IPS-15b (cell line): Measurements from ENCODE around the gene SUMF2.
"Not testable (repeated sequence)": the region's sequence is repeated elsewhere in the genome, so short reads cannot be mapped to it uniquely, and the experiment has no call there.

ENCODE experiments used
- H3K27me3 ChIP-seq: one replicate; pipeline ENCODE4 v1.6.1; 2013; ENCODE audit warnings: low read length; ENCODE audit not compliant: control insufficient read depth, insufficient read depth
- H3K36me3 ChIP-seq: one replicate; pipeline ENCODE4 v1.6.1; 2013; ENCODE audit warnings: low read length; ENCODE audit not compliant: control insufficient read depth, insufficient read depth
- H3K4me1 ChIP-seq: one replicate; pipeline ENCODE4 v1.6.1; 2013; ENCODE audit warnings: mild to moderate bottlenecking, low read length; ENCODE audit not compliant: control insufficient read depth, insufficient read depth
- H3K4me3 ChIP-seq: one replicate; pipeline ENCODE4 v1.5.1; 2013; ENCODE audit warnings: low read depth, low read length
- H3K9ac ChIP-seq: one replicate; pipeline ENCODE4 v1.6.1; 2013; ENCODE audit warnings: low read depth, mild to moderate bottlenecking, low read length
- H3K9me3 ChIP-seq: one replicate; pipeline ENCODE4 v1.6.1; 2013; ENCODE audit warnings: mild to moderate bottlenecking, low read length; ENCODE audit not compliant: control insufficient read depth, insufficient read depth

The SUMF2 gene

GRCh38 chr7:56045758-56046157 lies 18.3 kb upstream of the SUMF2 start:
- not testable (repeated sequence) for H3K4me1 ChIP-seq, H3K9me3 ChIP-seq, H3K27me3 ChIP-seq, H3K9ac ChIP-seq, H3K4me3 ChIP-seq, H3K36me3 ChIP-seq

- Histone ChIP-seq H3K9ac (no peak overlapping the region), H3K36me3 (peaks cover 6% of the 10 kb centered on the region), H3K9me3 (no peaks in the 10 kb centered on the region), H3K4me1 (no peaks in the 10 kb centered on the region), H3K4me3 (no peak overlapping the region), H3K27me3 (no peaks in the 10 kb centered on the region)
Observed at GRCh38 chr7:56046721-56047445, 17.2 kb upstream of the SUMF2 start.

GRCh38 chr7:56047446-56048116 lies 16.5 kb upstream of the SUMF2 start:
- H3K9ac ChIP-seq, H3K9me3 ChIP-seq, H3K27me3 ChIP-seq, H3K4me1 ChIP-seq, H3K4me3 ChIP-seq, H3K36me3 ChIP-seq: not testable (repeated sequence)

GRCh38 chr7:56048245-56048644 lies 15.8 kb upstream of the SUMF2 start:
- Histone ChIP-seq H3K36me3 (peaks cover 5% of the 10 kb centered on the region), H3K4me3 (no peak overlapping the region), H3K4me1 (no peaks in the 10 kb centered on the region), H3K27me3 (no peaks in the 10 kb centered on the region), H3K9ac (no peak overlapping the region), H3K9me3 (no peaks in the 10 kb centered on the region)

- H3K9me3 ChIP-seq, H3K36me3 ChIP-seq, H3K4me1 ChIP-seq, H3K27me3 ChIP-seq, H3K9ac ChIP-seq, H3K4me3 ChIP-seq: not testable (repeated sequence)
Observed at GRCh38 chr7:56048763-56049162, 15.3 kb upstream of the SUMF2 start.

- Histone ChIP-seq H3K9ac (peak overlapping the region; percentile 99), H3K27me3 (no peaks in the 10 kb centered on the region), H3K4me1 (no peaks in the 10 kb centered on the region), H3K36me3 (peaks cover 12% of the 10 kb centered on the region), H3K4me3 (peak overlapping the region; percentile 97), H3K9me3 (no peaks in the 10 kb centered on the region)
Observed at GRCh38 chr7:56051053-56051338, 13.1 kb upstream of the SUMF2 start.

GRCh38 chr7:56051339-56052191 lies 12.5 kb upstream of the SUMF2 start, which contains the start of the genes CCT6A and PSPH:
CCT6A (plus strand) TSS chr7:56051765; CDS start chr7:56051849, 84 bp downstream.
PSPH (minus strand) TSS chr7:56051444; CDS start chr7:56021212, 30,232 bp downstream.
- Histone ChIP-seq H3K4me1 (no peaks in the 10 kb centered on the region), H3K4me3 (peak within 1 kb of the TSS; percentile 97), H3K36me3 (peaks cover 17% of the 10 kb centered on the region)

GRCh38 chr7:56053379-56053778 lies 10.7 kb upstream of the SUMF2 start:
- H3K9me3 ChIP-seq = no peaks in the 10 kb centered on the region
- H3K4me3 ChIP-seq = no peak overlapping the region
- peaks cover 17% of the 10 kb centered on the region for H3K36me3 ChIP-seq
- H3K9ac ChIP-seq = no peak overlapping the region
- H3K4me1 ChIP-seq = no peaks in the 10 kb centered on the region
- H3K27me3 ChIP-seq = no peaks in the 10 kb centered on the region

More at GRCh38 chr7:56051339-56052191, 12.5 kb upstream of the SUMF2 start, which contains the start of the genes CCT6A and PSPH:
- peak within 1 kb of the TSS; percentile 99 for H3K9ac ChIP-seq
- H3K9me3 ChIP-seq = no peaks in the 10 kb centered on the region
- H3K27me3 ChIP-seq = no peaks in the 10 kb centered on the region

GRCh38 chr7:56053993-56054392 lies 10.1 kb upstream of the SUMF2 start:
- Histone ChIP-seq H3K4me1 (no peaks in the 10 kb centered on the region), H3K36me3 (peaks cover 17% of the 10 kb centered on the region), H3K9ac (no peak overlapping the region), H3K9me3 (no peaks in the 10 kb centered on the region), H3K27me3 (no peaks in the 10 kb centered on the region), H3K4me3 (no peak overlapping the region)

- Histone ChIP-seq H3K36me3 (peaks cover 23% of the 10 kb centered on the region), H3K9ac (no peak overlapping the region), H3K9me3 (no peaks in the 10 kb centered on the region), H3K27me3 (no peaks in the 10 kb centered on the region), H3K4me3 (no peak overlapping the region), H3K4me1 (peaks cover 3% of the 10 kb centered on the region)
Observed at GRCh38 chr7:56062382-56062781, 1.7 kb upstream of the SUMF2 start.

GRCh38 chr7:56063500-56063881 lies 595 bp upstream of the SUMF2 start:
- peaks cover 23% of the 10 kb centered on the region for H3K36me3 ChIP-seq

More at GRCh38 chr7:56063500-56063881, 595 bp upstream of the SUMF2 start:
- Histone ChIP-seq H3K4me1 (peaks cover 3% of the 10 kb centered on the region), H3K9me3 (no peaks in the 10 kb centered on the region), H3K4me3 (peak overlapping the region; percentile 27), H3K9ac (peak overlapping the region; percentile 32), H3K27me3 (no peaks in the 10 kb centered on the region)
